Calu3 (cell line): ENCODE measurements around the gene CDON. TPM values are rescaled to one million over a fixed set of nuclear protein-coding genes. Genes with fewer than 3 reads are reported as not detected.

Experiments
- BruUV-seq: library from RNA; stranded (reverse); fragments of 400-500 nt; replicated peaks from 2 replicates; lab custom pipeline; 2021; lab: Mats Ljungman, UMichigan
- CTCF ChIA-PET: fragments of 300-600 bp; sonication (Branson Sonifier 250); formaldehyde crosslinking; loops from one replicate; lab custom pipeline; 2022; ENCODE audit warnings: antibody characterized with exemption; lab: Charles Lee
- DNase-seq: peaks from one replicate; pipeline ENCODE4 v3.0.0; 2022
- H3K27ac Mint-ChIP-seq: one replicate; pipeline ENCODE4 v1.8.0; 2022; ENCODE audit warnings: mixed read lengths; ENCODE audit not compliant: unreplicated experiment
- H3K27me3 Mint-ChIP-seq: one replicate; pipeline ENCODE4 v1.8.0; 2022; ENCODE audit warnings: mixed read lengths; ENCODE audit not compliant: unreplicated experiment
- H3K36me3 Mint-ChIP-seq: one replicate; pipeline ENCODE4 v1.8.0; 2022; ENCODE audit warnings: mild to moderate bottlenecking, moderate library complexity, mixed read lengths; ENCODE audit not compliant: insufficient read depth, unreplicated experiment
- H3K4me1 Mint-ChIP-seq: one replicate; pipeline ENCODE4 v1.8.0; 2022; ENCODE audit warnings: mild to moderate bottlenecking, low read depth, mixed read lengths; ENCODE audit not compliant: unreplicated experiment
- H3K4me3 Mint-ChIP-seq: one replicate; pipeline ENCODE4 v1.8.0; 2022; ENCODE audit warnings: mild to moderate bottlenecking, low read depth, moderate library complexity, mixed read lengths; ENCODE audit not compliant: unreplicated experiment
- H3K9me3 Mint-ChIP-seq: one replicate; pipeline ENCODE4 v1.8.0; 2022; ENCODE audit warnings: low read depth, mixed read lengths; ENCODE audit not compliant: unreplicated experiment
- intact Hi-C: fragments of 100-400 bp; cut with micrococcal nuclease; formaldehyde crosslinking; loops from one replicate; pipeline ENCODE4 v1.10.0; 2022; ENCODE audit not compliant: unreplicated experiment
- total RNA-seq: library from RNA; stranded (reverse); gene quantifications from 2 replicates; pipeline ENCODE4 v1.2.3, GENCODE V29; 2022
- TF ChIP-seq, protein P1 (sequence below): fragments of 200-600 bp; IDR thresholded peaks from one replicate; pipeline ENCODE4 v1.8.0; 2022; ENCODE audit warnings: antibody characterized with exemption; ENCODE audit not compliant: unreplicated experiment

Gene CDON
- total RNA-seq, 1 experiment from 2014 or later: 14.8 TPM

DNA sequence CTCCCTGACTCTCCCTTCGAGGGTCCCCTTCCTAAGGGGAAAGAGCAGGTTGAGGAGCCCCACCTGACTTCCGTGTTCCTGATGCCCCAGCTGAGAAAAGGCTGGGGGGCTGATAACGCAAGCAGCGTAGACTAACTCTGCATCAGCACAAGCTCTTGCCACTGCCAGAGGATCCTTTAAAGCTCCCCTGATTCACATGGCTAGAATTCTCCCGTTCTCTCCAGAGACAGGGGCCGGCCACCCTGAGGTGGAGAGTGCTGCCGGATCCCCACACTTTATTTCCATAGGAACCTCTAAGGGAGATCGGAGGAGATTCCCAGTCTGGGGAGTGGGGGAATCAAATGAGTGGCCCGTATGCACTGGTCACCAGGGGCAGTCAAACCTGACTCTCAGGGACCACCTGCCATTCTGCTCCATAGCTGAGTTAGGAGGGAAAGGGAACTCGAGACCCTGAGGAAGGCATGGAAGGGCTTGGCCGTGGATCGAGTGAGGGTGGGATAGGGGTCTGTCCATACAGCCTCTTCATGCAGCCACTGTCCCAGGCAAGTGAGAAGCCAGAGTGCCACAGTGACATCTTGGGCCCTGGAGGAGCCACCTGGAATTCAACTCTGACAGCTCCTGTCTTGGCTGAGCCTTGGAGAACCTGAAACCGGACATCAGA lies 118.2 kb downstream of the CDON start:
- Mint-ChIP-seq H3K9me3 (no peaks in the 10 kb centered on the region), H3K4me3 (no peak overlapping the region), H3K4me1 (peaks cover 6% of the 10 kb centered on the region), H3K27me3 (peaks cover 12% of the 10 kb centered on the region), H3K27ac (no peak overlapping the region), H3K36me3 (no peaks in the 10 kb centered on the region)
- TF ChIP-seq, protein P1, sequence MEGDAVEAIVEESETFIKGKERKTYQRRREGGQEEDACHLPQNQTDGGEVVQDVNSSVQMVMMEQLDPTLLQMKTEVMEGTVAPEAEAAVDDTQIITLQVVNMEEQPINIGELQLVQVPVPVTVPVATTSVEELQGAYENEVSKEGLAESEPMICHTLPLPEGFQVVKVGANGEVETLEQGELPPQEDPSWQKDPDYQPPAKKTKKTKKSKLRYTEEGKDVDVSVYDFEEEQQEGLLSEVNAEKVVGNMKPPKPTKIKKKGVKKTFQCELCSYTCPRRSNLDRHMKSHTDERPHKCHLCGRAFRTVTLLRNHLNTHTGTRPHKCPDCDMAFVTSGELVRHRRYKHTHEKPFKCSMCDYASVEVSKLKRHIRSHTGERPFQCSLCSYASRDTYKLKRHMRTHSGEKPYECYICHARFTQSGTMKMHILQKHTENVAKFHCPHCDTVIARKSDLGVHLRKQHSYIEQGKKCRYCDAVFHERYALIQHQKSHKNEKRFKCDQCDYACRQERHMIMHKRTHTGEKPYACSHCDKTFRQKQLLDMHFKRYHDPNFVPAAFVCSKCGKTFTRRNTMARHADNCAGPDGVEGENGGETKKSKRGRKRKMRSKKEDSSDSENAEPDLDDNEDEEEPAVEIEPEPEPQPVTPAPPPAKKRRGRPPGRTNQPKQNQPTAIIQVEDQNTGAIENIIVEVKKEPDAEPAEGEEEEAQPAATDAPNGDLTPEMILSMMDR: no peak
- no TSS peak for BruUV-seq
- CTCF ChIA-PET: no interaction called here
- DNase-seq: no peak
- intact Hi-C loops: loop anchor here (5.0 kb wide), 2 partner anchors 118 to 173 kb away; partner anchors contain the start of gene CDON

DNA sequence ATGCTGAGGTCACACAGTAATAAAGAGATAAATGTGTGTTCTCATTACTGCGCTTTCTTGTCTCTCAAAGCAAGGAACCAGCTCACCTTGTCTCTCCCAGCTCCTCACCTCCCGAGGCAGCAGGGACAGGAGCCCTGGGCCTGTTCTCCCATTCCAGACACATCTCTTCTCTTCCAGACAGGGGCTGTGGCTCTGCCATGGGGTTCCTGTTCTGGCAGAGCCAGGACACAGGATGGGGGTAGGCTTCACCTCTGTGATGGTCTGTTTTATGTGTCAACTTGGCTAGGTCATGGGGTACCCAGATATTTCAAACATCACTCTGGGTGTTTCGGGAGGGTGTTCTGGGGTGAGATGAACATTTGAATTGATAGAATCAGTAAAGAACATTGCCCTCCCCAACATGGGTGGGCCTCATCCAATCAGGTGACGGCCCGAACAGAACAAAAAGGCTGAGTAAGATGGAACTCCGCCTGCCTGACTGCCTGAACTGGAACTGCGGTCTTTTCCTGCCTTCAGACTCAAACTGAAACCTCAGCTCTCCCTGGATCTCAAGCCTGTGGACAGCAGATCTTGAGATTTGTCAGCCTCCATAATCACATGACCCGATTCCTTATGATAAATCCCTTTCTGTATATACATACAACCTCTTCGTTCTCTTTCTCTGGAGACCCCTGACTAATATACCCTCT lies 118.9 kb downstream of the CDON start:
- Mint-ChIP-seq H3K27ac (no peak overlapping the region), H3K9me3 (no peaks in the 10 kb centered on the region), H3K36me3 (no peaks in the 10 kb centered on the region), H3K4me1 (peaks cover 6% of the 10 kb centered on the region), H3K27me3 (peaks cover 12% of the 10 kb centered on the region), H3K4me3 (no peak overlapping the region)
- BruUV-seq: no TSS peak
- DNase-seq: no peak
- TF ChIP-seq, protein P1: no peak
- CTCF ChIA-PET: interaction anchor here (1.1 kb wide), 1 partner anchor 250 kb away, joined by 3 read pairs; no protein-coding TSS in a partner anchor
- intact Hi-C loops: loop anchor here (5.0 kb wide), 2 partner anchors 118 to 173 kb away; partner anchors contain the start of gene CDON

DNA sequence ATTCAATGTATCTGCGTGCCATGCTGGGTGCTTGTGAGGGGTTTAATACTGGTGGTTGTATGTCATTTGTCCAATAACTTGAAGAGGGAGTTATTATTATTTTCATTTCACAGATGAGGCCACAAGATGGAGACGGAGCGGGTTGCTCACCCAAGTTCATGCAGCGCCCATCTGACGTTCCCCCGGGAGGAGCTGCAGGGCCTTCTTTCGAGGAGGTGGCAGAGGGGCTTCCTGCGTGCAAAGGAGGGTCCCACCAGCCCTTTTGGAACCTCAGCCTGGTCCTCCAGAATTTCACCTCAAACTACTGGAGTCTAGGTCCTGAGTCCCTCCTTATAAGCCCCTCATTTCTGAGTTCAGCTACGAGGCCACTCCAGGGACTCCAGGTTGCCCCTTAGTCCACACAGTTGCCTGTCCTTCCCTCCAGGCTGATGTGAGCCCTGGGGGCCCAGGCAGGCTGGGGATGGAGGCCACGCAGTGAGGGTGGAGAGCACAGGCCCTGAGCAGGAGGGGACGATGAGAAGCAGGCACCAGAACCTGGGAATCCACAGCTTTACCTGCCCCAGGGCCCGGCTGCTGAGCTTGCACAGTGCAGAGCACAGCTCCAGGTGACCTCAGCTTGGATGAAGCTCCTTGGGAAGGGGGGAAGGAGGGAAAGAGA lies 119.8 kb downstream of the CDON start:
- no peak for DNase-seq
- H3K4me1 Mint-ChIP-seq: peaks cover 6% of the 10 kb centered on the region
- BruUV-seq: no TSS peak
- peaks cover 12% of the 10 kb centered on the region for H3K27me3 Mint-ChIP-seq
- H3K4me3 Mint-ChIP-seq: no peak overlapping the region
- H3K36me3 Mint-ChIP-seq: no peaks in the 10 kb centered on the region
- intact Hi-C loops: loop anchor here (5.0 kb wide), 2 partner anchors 119 to 174 kb away; partner anchors contain the start of gene CDON
- no peak overlapping the region for H3K27ac Mint-ChIP-seq
- TF ChIP-seq, protein P1: no peak
- no peaks in the 10 kb centered on the region for H3K9me3 Mint-ChIP-seq
- CTCF ChIA-PET: interaction anchor here (1.1 to 1.6 kb wide), 3 partner anchors 119 to 251 kb away, joined by 3 to 9 read pairs (median 3); no protein-coding TSS in a partner anchor
